GM21529 (cell line): ENCODE data around the gene TCF20.

ENCODE experiments used
- ATAC-seq: cut with Tn5 transposase; IDR thresholded peaks from one replicate; pipeline ENCODE4 v1.9.1; 2021; ENCODE audit not compliant: unreplicated experiment

TCF20 gene

DNA sequence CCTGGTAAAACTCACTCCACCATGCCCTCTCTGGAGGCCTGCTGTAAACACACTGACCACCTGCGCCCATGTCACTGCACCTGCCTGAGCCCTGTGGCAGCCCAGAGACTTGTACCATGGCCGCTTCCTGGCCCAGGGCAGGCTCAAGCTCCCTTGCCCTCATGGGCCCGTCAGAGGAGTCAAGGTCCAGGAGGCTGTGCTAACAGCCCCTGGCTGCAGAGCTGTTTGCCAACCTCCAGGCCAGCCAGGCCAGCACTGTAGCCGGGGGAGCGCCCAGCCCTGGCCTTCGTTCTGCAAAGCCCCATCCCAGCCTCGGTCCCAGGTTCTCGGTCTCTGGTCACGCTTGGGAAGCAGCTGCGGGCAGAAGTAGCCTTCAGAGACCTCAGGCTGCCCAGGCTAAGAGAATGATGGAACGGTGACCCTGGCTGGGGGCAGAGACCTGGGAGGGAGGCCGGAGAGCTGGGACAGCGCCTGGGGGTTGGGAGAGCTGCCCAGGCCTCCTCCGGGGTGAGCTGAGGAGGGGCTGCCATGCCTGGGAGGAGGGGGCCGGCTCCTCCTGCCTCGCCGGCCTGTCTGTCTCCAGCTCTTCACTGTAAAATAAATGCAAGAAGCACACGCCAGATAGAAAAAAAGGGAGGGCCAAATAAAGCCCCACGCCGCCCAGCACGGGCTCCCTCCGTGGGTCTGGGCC lies 11.9 kb upstream of the TCF20 start:
- no peak for ATAC-seq

GRCh38 chr22:42281706-42282251 lies 11.3 kb upstream of the TCF20 start:
- ATAC-seq, result no peak

DNA sequence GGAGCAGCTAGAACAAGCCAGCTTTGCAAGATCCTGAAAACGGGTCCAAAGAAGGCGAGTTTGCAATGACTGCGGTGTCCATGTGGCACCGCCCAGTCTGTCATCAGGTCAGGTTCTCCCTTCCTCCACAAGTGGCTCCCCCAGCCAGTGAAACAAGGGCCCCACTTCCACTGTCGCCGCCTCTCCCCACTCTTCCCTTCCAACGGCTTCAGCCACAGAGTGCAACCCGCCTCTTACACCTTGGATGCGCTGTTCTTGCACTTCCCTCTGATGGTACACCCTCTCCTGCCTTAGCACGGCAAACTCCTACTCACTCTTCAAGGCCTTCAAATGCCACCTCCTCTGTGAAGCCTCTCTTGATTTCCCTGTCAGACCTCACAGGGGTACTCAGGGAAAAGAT lies 10.8 kb upstream of the TCF20 start:
- no peak for ATAC-seq

- no peak for ATAC-seq
Observed at GRCh38 chr22:42280836-42281235, 10.4 kb upstream of the TCF20 start.

GRCh38 chr22:42280140-42280539 lies 9.7 kb upstream of the TCF20 start:
- no peak for ATAC-seq

GRCh38 chr22:42279425-42280020 lies 9.1 kb upstream of the TCF20 start:
- no peak for ATAC-seq

DNA sequence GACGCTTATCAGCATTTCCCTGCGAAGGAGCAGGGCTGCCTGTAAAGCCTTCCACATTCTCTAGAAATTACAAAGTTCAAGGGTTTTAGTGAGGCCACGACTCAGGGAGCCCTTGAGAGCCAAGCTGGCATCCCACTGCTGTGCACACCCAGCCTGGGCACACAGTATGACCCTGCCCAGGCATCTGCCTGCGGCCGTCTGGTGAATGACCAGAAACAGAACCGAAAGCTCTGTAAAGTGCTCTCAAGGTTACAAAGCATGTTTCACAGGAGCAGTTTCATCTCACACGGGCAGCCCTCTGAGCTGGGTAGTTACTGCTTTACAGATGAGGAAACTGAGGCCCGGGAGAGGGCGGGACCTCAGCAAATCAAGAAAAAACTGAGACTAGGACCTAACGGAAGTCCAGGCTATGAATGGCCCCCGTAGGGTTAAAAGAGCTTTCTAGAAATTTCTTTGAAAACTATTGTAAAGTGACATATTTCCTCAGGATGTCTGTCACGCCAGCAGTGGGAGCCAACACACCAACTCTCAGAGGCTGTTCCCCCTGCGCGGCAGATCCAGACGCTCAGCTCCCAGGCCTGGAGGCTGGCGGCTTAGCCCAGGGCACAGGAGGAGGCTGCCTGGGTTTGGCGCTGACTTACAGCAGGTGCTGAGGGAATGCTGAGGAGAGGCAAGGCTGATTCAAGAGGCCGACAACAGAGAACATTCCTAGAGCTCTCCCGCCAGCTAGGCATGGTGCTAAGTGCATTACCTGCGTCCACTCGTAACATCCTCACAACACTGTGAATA lies 7.7 kb upstream of the TCF20 start:
- ATAC-seq, result peak; percentile 57

DNA sequence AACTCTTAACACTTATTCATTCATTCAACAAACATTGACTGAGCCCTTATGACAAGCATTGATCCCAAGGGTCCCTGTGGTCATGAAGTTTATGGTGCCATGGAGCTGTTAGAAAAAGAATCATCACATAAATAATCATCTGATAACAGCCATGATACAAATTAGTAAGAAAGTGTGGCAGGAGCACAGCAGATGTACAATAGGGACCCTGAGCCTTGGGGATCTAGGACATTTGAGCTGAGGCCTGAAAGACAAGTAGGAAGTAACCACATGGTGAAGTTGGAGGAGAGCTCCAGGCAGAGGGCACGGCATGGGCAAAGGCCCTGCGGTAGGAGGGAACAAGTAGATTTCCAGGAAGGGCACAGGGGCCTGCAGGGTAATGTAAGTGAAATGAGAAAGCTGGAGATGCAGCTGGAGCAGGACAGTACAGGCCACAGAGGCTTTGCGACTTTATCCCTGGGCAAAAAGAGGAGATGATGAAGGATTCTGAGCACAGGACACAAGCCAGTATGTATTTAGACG lies 6.8 kb upstream of the TCF20 start:
- no peak for ATAC-seq

DNA sequence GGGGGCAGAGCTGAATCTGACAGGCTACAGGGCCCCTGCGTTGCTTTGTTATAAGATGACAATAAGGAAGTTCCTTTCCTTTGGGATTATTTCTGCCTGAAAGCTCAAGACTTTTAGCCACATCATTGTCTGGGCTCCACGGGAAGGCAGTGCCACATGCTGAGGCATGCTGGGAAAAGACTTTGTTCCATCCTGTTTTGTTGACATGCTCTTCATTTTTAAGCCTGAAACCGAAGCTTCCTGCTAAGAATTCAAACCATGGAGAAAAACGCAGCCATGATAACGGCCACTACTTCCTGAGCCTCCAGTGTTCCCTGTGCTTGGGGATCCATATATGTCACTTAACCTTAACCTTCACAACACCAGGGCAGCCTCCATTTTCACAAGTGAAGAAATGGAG lies 5.5 kb upstream of the TCF20 start:
- ATAC-seq, result no peak

DNA sequence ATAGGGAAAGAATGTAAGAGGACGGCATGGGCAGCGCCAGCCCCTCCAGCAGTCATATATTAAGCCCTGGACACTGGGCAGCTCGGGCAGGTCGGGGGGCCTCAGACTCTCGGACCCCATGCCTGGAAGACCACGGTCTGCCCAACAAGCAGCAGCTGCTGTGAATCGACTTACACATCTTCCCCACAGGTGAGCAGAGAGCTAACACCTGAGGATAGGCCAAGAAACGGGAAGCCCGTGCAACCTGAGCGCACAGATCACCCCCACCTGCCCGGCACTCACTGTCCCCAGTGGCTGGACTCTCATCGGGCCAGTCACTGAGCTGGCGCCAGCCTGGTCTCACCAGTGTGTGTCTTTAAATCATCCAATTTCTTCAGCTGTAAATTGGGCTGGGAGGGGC lies 4.7 kb upstream of the TCF20 start:
- ATAC-seq, result no peak

DNA sequence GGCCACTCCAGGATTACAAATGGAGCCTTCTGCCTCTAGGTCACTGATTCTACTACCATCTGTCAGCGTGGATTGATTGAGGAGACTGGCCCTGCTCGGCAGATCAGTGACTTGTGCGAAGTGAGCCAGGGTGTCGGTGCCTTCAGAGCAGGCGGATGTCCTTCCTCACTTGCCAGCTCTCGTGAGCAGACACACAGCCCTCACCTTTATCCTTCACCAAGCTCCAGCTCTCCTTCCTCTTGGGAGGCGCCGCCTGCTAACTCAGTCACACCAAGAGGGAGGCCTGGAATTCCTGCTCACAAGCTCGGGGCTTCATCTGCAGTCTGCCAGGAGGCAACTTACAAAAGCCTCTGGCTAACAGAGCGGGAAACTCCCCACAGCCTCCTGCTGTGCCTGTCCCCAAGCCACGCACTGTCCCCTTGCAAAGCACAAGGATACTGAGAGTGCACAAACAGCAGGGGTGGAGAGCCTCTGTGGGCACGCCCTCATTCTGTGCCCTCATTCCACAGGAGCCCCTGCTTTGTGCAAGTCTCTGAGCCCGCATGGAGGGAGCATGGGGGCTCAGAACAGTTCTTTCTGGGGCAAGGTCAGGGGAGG lies 3.5 kb upstream of the TCF20 start:
- no peak for ATAC-seq

- ATAC-seq, result no peak
Observed at GRCh38 chr22:42272431-42272999, 2.1 kb upstream of the TCF20 start.

GRCh38 chr22:42271906-42272305 lies 1.5 kb upstream of the TCF20 start:
- no peak for ATAC-seq

DNA sequence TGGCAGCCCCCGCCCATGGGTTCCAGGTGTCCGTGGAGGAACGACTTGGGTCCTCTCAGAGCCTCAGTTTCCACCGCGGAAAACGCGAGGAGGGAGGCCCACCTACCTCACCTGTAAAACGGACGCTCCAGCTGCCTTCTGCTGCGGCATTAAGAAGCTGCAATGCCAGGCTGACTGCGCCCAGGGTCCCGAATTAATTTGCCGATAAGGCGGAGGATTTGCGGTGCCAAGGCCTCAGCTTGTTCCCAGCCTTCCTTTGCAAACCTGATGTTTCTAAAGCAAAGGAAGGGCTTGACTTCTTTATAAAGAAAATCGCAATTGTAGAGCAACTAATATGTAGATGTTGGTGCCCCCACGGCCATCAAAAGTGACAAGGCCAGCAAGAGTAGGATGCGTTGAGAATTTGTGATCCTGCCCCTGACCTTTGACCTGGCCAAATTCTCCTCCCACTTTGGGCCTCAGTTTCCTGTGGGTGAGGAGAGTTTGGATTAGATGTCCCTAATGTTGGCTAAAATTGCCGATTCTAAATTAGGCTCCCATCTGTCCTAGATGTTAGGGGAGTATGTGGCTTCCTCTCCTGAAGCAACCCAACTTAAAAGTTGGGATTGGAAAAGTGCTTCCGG lies 849 bp upstream of the TCF20 start:
- no peak for ATAC-seq

DNA sequence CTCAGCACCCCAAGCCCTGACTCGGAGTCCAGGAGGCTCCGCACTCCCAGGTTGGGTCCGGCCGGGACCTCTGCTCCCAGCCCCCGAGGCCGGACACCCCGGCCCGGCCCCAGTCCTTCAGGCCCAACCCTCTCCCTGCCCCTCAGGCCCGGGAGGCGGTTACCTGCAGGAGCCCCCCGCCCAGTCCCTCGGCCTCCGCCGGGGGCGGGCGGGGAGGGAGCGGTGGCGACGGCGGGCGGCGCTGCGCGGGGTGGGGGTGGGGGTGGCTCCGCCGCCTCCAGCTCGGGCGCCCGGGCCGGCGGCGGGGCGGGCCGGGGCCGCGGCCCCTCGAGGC lies 310 bp downstream of the TCF20 start:
- ATAC-seq, result peak; percentile 33

- peak; percentile 48 for ATAC-seq
Observed at GRCh38 chr22:42269432-42270175, 849 bp downstream of the TCF20 start.

- ATAC-seq, result no peak
Observed at GRCh38 chr22:42268852-42269410, 1.5 kb downstream of the TCF20 start.

DNA sequence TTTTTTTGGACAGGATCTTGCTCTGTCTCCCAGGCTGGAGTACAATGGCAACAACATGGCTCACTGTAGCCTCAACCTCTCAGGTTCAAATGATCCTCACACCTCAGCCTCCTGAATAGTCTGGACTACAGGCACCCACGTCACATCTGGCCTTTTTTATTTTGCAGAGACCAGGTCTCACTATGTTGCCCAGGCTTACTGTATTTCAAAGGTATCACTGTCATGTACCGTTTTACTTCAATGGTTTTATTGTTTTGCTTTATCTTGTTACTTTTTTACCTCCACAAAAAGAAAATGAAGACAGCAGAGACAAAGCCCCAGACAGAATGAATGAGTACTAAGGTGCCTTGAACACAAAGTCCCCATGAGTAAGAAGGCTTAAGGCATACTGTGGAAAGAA lies 5.1 kb downstream of the TCF20 start:
- no peak for ATAC-seq

GRCh38 chr22:42263944-42264343 lies 6.5 kb downstream of the TCF20 start:
- ATAC-seq, result no peak

DNA sequence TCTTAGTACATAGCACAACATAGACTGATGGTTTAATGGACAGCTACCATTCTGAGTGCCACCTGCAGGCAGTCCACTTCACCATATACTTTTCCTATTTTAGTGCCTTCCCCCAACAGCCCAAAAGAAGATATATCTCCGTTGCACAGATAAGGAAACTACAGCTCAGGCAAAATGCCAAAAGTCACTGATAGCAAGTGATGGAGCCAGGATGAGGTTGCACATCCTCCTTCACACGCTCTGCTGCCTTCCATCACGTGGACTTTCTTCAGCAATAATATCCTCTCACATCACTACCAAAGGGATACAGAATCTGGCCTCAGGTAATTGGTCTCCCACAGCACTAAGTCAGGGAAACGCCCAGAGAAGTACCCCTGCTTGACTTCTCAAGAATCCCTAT lies 7.5 kb downstream of the TCF20 start:
- ATAC-seq, result no peak
